ENCODE data around the gene LDLRAD2.

LDLRAD2 gene

GRCh38 chr1:21864730-21865129 lies 52.7 kb downstream of the LDLRAD2 start:
- no peak for DNase-seq

DNA sequence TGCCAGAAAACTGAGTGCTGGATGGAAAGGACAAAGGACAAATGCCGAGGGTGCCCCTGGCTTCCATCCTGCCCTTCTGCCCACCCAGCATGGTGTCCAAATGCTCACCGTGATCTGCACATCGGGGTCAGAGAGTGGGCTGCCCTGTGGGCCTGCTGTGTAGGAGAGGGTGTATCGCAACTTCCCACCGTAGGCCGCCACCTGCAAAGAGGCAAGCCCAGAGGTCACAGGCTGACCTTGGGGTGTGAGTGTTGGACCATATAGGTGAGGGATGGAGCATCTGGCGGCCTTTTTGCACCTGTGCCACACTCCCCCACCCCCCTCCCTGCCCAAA lies 53.5 kb downstream of the LDLRAD2 start:
- DNase-seq = no peak

DNA sequence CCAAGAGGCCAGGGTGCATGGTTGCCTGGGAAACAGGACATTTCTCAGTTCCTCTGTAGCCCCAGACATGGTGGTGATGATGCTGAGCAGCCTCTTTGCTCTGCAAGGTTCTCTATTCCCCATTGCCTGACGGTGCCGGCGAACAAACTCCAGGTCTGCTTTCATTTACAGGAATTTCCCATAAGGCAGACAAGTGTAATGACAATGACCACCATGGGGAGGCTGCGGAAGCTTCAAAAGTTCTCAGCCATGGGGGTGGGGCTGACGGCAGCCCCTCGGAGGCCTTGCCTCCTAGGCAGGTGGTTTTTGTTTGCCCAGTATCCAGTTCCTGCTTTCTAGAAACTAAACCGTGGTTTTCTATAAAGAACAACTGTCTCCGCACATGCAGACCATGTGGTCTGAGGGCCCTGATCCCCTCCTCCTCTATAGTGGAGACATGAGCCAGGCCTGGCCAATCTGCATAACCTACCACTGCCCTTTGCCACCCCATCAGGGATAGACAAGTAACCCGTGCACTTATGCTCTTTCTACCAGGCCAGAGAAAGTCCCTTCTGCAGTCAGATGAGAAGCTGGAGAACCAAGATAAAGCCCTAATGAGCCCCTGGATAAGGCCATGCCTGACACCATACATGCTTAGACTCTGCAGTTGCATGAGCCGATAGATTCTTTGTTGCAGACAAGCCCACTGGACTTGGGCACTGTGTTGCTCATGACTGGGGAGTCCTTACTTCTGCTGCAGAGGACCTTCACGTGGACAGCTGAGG lies 54.1 kb downstream of the LDLRAD2 start:
- no peak for DNase-seq

GRCh38 chr1:21866707-21867043 lies 54.6 kb downstream of the LDLRAD2 start:
- no peak for DNase-seq

DNA sequence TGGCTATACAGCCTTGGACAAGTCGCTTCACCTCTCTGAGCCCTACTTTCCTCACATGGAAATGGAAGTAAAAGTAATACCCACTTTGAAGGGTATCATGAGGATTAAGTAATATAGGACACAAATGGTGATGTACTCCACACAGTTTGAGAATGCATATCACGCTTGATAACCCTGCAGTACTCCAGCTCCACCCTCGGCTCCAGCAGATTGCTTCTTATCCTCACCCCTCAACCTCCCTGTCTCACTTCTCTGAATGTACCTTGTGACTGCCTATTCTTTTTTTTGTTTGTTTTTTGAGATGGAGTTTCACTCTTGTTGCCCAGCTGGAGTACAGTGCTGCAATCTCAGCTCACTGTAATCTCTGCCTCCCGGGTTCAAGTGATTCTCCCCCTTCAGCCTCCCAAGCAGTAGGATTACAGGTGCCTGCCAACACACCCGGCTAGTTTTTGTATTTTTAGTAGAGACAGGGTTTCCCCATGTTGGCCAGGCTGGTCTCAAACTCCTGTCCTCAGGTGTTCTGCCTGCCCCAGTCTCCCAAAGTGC lies 55.5 kb downstream of the LDLRAD2 start:
- DNase-seq = no peak

DNA sequence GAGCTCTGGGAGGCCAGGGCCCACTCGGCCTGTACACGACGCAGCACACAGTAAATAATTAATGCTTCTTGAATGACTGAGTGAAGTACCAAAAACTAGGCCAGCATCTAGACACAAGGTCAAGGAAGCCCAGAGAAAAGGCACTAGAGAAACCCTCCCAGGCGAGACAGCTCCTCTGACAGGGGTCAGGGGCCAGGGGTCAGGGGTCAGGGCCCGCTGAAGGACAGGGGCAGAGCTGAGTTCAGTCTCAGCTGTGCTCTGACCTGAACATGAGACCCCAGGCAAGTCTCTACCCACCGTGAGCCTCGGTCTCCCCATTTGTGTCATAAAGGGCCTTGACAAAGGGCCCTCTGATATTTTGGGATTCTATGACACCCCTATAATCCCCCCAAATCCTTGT lies 56.4 kb downstream of the LDLRAD2 start:
- DNase-seq = no peak

GRCh38 chr1:21868941-21869454 lies 56.9 kb downstream of the LDLRAD2 start:
- no peak for DNase-seq

GRCh38 chr1:21869620-21870121 lies 57.6 kb downstream of the LDLRAD2 start:
- no peak for DNase-seq

- no peak for DNase-seq
Observed at GRCh38 chr1:21870611-21871010, 58.5 kb downstream of the LDLRAD2 start.

GRCh38 chr1:21871943-21872342 lies 59.9 kb downstream of the LDLRAD2 start:
- DNase-seq = no peak

DNA sequence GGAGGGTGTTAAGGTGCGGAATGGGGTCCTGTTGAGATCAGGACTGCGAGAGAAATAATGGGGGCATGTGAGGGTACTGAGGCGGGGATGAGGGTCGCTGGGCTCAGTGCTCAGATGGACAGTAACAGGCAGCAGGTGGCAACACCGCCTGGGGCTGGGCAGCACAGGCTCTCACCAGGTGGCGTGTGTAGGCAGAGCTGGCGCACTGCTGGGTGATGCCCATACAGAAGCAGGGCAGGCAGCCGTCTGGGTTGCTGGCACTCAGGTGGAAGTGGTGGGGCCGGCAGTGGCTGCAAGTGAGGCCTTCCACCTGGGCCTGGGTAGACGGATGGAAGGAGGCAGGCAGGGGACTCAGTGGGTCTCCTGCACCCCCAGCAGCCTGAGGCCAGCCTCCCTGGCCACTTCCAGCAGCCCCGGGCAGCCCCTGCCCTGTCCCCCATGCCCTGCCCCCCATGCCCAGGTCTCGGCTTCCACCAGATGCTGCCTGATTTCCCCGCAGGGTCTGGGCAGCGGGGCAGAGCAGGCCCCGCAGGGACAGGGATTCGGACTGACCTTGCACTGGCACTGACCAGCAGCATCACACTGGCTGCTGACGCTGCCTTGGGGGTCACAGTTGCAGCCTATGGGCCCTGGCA lies 60.5 kb downstream of the LDLRAD2 start:
- no peak for DNase-seq

DNA sequence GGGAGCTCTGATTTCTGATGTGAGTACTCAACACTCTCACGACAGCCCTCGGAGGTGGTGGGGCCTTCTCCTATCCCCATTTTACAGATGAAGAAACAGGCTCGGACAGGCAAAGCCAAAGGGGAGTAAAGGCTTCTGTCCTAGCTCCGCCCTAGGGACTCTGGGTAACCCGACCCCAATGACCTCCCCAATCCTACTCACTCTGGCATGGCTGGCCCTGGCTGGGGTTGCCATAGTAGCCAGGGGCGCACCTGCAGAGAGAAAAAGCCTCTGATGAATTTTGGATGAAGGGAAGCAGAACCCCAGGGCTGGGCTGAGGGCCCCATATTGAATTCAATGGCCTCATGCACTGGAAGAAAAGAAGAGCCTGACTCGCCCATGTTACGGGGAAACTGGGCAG lies 61.1 kb downstream of the LDLRAD2 start:
- DNase-seq = no peak

DNA sequence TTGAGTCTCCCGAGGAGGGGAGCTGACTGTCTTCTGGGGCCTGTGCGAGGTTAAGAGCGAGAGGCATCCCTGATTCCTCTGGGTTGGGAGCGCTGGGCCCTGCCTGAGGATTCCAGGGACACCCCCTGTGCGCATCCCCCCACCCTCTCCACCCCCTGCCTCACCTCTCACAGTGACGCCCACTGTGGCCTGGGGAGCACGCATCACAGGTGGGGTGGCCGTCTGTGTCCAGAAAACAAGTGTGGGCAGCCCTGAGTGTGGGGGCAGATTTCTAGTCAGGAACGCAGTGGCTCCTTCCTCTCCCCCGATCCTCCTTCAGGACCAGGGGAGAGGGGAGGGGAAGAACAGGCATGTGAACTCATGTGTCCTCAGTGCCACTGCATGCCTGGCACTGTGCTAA lies 61.7 kb downstream of the LDLRAD2 start:
- DNase-seq = no peak

DNA sequence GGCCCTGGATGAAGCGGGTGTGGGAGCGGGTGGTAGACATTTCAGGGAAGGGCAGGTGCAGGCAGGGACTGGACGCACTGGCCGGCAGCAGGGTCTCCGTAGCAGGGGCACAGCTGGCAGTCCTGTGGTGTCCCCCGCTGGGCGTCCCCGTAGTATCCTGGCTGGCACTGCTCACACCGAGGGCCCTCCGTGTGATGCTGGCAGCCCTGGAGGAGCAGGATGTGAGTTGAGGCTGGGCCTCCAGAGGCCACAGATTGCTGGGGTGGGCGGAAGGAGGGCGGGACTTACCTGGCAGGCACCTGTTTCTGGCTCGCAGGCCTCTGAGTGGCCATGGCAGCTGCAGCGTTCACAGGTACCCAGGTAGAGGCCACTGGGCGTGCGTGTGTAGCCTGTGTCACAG lies 62.3 kb downstream of the LDLRAD2 start:
- no peak for DNase-seq
